GM18517 (cell line): ENCODE results near the gene SCYL1.
"Not testable (repeated sequence)": the region's sequence is repeated elsewhere in the genome, so short reads cannot be mapped to it uniquely, and the experiment has no call there.

Experiments used
- ATAC-seq: cut with Tn5 transposase; IDR thresholded peaks from one replicate; pipeline ENCODE4 v1.9.1; 2021; ENCODE audit warnings: mild to moderate bottlenecking, moderate library complexity; ENCODE audit not compliant: unreplicated experiment

Gene SCYL1

DNA sequence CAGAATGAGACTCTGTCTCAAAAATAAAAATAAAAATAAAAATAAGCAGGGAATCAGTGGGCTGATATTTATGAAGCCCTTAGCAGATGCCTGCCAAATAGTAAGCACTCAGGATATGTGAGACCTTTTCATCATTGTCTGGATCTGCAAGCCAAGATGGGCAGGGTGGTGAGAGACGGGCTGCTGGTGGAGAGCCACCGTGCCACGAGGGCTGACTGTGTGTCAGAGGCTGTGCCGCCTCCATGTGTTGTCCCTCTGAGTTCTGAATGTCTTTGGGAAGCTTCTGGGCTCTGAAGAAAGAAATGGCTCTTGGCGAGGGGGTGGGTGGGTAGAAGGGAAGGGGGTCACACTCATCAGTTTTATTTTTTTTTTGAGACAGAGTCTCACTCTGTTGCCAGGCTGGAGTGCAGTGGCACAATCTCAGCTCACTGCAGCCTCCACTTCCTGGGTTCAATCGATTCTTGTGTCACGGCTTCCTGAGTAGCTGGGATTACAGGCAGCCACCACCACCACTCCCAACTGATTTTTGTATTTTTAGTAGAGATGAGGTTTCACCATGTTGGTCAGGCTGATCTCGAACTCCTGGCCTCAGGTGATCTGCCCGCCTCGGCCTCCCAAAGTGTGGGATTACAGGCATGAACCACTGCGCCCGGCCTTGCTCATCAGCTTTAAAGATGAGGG lies 40.1 kb downstream of the SCYL1 start:
- not testable (repeated sequence) for ATAC-seq

DNA sequence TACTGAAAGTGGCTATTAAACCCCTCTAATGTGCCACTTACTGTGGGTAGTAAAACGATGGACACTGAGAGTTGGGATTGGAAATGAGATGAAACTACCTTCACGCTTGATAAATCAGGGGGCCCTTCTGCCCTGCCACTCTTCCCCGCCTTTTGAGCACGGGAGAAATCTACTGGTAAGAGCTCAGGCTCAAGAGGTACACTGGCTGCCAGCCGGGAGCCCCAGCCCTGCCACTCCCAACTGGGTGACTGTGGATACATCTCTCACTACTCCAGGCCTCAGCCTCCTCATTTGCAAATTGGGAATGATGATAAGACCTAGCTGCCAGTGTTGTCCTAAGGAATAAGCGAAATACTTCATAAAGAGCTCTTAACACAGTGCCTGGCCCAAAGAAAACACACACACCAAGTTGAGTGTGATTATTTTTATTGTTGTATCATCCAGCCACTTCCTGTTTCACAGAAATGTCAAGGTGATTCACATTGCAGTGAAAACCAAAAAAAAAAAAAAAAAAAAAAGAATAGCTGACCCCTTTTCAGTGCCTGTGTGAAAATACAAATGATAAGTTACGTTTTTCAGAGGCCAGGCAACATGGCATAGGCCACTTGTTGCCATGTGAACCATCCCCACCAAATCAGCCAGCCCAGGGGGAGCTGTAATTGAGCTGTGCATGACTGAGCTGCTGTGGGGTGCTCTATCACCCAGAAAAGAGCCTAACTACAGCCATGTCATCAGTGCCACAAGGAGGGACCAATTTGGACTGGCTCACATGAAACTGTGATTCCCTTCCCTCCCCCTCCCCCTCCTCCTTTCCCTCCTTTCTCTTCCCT lies 41.0 kb downstream of the SCYL1 start:
- ATAC-seq, result no peak

DNA sequence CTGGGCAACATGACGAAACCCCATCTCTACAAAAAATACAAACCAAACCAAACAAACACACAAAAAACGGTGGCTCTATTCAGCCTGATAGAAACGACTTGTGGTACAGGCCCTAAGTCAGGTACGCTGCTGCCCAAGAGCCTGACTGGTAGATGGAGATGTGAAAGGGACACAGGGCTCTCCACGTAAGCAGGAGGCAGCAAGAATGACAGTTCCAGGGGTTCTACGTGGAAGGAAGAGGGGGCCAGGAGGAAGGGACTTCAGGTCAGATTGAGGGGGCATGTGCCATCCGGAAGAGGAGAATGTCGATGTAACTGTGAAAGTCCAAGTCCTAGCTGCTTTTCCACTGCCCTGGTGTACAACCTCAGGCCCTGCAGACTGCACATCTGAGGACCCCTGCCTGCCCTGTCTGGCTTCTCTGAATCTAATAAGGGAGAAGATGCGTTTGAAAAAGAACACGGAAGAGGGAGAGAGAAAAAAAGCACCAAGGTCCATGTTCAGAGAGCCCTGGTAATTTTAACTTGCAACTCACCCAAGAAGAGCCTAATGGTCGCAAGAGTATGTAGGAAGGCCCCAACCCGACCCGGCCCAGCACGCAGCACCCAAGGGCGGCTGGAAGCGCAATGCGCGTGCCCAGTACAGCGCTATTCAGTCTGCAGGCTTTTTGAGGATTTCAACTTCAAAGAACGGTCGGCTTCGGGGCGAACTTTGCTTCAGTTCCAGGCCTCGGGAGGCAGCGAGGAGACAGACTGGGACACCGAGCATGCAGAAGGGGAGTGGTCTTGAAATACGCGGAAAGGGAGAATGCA lies 44.5 kb downstream of the SCYL1 start:
- ATAC-seq, result peak; percentile 0

DNA sequence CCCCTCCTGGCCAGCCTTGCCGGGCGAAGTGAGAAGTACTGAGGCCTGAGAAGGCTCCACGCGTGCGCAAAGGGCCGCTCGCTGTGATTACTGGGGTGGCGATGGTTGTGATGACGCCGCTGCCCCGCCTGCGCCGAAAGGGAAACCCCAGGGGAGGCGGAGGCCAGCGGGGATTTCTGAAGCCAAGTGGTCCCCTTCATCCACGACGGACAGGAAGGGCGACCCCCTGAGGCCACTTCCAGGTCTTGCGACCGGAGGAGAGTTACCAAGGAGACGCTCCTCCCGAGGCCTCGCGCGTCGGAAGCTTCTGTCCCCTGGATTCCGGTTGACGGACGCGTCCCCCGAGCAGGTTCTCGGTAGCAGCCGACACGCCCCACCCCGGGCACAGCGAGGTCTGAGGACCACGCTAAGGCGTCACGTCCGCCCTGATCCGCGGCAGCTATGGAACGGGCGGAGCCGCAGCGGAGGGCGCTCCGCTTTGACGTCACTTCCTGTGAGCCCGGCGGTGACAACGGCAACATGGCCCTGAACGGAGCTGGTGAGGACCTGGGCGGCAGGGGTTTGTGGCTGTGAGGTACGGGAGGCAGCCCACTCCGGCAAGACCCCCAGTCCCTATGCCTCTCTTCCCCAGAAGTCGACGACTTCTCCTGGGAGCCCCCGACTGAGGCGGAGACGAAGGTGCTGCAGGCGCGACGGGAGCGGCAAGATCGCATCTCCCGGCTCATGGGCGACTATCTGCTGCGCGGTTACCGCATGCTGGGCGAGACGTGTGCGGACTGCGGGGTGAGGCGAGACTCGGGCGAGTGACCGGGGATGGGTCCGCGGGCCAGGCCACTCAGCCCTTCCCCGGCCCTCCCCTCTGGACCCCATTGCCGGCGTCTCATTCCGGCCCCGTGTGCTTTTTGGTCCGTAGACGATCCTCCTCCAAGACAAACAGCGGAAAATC lies 45.4 kb downstream of the SCYL1 start, which contains the start of gene ZNRD2:
Gene ZNRD2 (plus strand): TSS at position 505 of the 946 bp plus-strand sequence. CDS start 15 bp downstream, at position 520.
- ATAC-seq, result peak; percentile 65

DNA sequence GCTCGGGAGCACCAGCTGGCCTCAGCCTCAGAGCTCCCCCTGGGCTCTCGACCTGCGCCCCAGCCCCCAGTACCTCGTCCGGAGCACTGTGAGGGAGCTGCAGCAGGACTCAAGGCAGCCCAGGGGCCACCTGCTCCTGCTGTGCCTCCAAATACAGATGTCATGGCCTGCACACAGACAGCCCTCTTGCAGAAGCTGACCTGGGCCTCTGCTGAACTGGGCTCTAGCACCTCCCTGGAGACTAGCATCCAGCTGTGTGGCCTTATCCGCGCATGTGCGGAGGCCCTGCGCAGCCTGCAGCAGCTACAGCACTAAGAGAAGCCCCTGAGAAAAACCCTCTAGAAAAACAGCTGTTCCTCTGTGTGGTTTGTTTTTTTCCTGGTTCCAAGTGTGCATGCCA lies 46.5 kb downstream of the SCYL1 start:
- no peak for ATAC-seq

DNA sequence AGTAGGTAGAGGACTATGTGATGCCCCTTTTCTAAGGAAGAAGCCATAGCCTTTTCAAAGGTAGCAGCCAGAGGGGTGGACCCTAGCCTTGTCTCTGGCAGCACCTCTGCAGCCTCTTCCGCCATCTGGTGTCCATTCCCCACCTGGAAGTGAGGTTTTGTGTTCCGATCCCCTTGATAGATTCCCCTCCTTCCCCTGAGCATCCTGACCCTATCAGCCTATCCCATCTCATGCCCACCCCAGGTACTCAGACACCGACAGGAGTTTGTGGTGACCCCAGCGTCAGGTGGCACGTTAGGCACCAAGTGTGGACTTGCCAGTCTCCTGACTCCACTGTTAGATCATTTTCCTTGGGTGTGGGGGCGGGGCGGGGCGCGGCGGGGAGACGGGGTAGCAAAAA lies 47.1 kb downstream of the SCYL1 start:
- ATAC-seq, result no peak

DNA sequence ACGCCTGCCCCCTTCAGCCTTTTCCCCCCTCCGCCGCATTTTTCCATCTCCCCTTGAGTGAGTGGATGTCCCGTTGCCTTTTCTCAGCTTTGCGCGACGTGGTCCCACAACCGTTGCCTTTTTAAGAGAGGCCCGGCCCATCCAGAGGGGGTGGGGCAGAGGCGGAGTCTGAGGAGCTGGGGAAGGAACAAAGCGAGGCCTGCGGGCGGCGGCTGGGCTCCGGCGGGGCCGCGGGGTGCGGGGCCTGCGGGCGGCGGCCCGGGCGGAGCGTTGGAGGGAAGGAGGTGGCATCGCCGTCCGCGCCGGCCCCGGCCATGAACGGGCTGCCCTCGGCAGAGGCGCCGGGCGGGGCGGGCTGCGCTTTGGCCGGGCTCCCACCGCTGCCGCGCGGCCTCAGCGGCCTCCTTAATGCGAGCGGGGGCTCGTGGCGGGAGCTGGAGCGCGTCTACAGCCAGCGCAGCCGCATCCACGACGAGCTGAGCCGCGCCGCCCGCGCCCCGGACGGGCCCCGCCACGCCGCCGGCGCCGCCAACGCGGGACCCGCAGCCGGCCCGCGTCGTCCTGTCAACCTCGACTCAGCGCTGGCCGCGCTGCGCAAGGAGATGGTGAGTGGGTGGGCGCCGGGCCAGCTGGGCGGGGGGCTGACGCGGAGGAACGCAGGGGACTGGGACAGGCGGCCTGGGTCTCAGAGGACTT lies 47.6 kb downstream of the SCYL1 start, which contains the start of gene FAM89B:
Gene FAM89B (plus strand): TSS at position 183 of the 696 bp plus-strand sequence. CDS start 132 bp downstream, at position 315.
- no peak for ATAC-seq

DNA sequence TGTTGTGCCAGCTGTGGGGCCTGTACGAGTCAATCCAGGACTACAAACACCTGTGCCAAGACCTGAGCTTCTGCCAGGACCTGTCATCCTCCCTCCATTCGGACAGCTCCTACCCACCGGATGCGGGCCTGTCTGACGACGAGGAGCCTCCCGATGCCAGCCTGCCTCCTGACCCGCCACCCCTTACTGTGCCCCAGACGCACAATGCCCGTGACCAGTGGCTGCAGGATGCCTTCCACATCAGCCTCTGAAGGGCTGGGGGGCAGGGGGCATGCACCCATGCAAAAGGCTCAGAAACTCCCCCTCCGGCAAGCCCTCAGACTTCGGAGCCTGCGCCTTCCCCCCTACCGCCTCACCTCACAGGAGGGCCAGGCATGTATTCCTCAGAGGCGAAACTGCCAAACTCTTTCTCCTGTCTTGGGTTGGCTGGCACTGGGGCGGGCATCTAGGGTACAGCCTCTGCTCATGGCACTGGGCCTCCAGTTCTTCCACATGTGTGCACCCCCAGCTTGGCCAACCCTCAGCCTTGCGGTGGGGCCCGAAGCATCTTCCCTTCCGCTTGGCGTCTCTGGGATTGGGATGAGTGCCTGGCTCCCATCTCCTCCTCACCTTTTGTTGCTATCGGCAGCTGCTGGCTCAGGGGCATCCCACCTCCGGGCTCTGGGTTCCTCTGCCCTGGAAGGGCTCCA lies 48.7 kb downstream of the SCYL1 start:
- ATAC-seq, result no peak

DNA sequence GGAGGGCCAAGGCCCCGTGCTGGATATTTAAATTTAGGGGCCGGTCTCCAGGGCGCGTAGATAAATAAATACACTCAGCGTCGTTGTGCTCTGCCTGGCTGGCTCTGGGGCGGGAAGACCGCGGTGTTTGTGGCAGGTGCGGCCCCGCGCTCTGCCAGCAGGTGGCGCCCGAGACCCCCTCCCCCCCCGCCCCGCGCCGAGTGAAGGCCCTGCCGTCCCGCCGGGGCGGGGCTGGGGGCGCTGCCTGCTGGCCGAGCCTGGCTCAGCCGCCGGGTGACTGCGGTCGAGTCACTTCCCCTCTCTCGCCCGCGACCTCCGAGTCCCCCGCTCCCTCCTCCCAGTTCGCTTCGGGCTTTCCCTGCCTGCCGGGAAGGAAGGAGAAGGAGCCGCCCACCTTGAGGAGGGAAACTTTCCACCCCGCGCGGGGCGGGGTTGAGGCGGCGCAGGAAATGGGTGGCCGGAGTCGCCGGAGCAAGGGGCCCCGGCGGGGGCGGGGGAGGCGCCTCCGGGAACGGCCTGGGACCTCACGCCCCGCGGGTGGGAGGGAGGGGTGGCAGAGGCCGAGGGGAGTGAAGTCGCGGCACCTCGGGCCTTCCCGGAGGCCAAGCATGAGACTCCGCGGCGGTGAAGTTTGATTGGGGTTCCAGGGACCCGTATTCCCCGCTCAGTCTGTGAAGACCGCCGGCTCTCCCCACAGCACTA lies 49.4 kb downstream of the SCYL1 start:
- ATAC-seq, result peak; percentile 21

DNA sequence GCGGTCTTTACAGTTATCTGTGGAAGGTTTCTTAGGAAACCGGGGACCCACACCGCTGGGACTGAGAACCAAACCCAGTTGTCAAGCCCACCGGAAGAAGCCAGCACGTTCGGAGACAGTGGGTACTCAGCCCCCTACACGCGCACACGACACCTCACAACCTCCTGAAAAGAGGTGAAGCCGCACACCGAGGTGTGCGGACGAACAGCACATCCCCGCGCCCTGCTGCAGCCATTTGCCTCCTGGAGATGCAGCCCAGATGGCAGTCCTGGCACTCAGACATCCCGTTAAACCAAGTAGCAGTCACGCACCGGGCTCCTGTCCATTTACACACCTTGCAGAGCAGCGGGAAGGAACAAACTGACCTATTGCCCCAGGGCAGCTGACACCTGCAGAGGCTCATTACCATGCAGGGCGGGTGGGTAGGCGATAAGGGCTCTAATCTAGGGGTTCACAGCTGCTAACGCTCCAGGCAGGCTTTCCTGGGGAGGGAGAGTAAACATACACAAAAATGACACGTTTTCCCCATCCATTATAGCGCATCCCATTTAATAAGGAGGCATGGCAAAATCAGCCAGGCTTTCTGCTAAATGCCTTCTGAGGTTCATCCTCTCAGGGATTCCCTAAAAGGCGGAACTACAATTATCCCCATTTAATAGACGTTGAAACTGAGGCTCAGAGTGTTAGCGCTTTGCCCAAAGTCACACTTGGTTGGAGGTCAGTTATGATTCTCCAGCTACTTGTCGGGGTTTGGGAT lies 50.1 kb downstream of the SCYL1 start:
- no peak for ATAC-seq

DNA sequence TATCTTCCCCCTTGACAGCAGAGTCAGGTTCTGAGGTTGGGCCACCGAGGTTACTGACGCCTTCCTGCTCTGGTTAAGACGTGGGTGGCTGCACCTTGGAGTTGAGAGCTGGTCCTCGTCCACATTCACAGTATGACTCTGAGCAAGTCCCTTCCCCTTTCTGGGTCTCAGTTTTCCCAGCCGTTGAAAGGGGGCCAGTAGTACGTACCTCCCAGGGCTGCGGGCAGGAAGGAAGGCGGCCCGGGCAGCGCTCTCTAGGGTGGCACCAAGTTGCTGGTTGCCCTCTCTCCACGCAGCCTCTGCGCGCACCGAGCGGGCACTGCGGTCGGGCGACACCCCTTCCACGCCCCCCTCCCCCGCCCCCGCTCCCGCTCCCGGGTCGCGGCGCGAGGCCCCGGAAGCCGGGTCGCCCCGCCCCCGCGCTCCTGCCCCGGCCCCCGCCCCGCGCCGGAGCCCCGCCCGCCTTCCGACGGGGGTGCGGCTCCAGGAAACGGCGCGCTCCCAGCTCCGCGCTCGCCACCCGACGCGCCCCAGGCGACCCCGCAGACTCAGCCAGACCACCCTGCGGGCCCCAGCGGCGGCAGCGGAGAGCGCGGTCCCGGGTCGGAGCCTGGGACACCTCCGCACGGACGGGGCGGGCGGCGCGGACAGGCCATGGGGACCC lies 50.8 kb downstream of the SCYL1 start, which contains the start of gene EHBP1L1:
Gene EHBP1L1 (plus strand): TSS at position 486 of the 664 bp plus-strand sequence. CDS start 250 bp downstream, outside the sequence.
- no peak for ATAC-seq

DNA sequence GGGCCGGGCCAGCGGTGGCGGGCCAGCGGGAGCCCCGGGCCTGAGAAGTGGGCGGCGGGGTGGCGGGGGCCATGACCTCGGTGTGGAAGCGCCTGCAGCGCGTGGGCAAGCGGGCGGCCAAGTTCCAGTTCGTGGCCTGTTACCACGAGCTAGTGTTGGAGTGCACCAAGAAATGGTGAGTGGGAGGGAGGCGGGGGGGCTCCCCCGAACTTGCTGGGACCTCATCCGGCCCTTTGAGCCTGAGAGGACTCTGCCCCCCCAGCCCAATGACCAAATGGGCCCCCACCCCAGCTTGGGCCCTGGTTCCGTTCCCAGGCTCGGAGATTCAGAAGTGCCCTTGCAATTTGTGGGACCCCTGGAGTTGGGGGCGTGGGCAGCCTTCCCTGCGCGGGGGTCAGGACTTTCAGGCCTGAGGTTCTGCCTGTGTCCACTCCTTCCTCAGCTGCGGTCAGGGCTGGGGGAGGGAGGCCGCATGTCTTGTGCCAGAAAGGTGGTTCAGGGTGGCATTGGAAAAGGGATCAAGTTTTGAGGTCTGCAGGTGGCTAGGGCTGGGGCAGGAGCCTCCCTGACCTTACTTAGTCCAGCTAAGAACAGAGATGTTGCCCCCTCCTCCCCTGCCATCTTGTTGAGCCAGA lies 51.5 kb downstream of the SCYL1 start:
- ATAC-seq, result no peak

DNA sequence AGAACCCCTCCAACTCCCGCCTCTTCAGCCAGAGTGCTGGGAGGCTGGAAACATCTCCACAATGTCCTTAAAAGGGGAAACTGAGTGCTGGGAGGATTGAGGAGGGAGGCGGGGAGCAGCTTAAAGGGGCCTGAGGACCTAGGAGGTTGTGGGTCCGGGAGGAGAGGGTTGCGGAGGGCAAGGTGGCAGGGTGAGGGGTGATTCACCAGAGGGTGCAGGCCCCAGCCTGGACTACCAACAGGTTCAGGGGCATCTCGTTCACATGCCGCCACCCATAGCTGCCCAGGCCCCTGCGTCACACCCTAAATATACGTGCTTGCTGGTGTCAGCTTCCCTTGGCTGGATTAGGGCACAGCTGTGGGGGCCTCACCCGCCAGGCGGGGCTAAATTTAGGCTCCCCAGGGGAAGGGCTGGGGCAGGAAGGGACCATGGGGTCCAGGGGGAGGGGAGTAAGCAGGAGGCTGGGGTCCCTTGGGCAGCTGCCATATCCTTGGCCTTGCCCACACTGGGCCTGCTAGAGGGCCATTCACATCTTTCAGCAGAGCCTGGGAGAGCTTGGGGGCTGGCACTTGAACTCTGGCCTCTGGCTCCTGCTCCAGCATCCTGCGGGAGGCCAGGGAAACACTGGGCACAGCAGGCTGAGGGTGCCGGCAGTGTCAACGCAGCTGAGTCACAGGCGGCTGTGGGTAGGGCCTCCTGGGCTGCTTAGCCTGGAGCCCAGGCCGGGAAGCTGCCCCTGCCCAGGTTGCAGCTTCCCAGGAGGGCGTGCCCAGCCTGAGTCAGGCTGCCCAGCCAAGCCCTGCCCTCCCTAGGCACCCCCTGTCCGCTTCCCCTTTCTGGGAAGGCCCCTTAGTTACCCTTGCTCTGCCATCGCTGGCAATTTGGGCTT lies 52.2 kb downstream of the SCYL1 start:
- ATAC-seq, result no peak

DNA sequence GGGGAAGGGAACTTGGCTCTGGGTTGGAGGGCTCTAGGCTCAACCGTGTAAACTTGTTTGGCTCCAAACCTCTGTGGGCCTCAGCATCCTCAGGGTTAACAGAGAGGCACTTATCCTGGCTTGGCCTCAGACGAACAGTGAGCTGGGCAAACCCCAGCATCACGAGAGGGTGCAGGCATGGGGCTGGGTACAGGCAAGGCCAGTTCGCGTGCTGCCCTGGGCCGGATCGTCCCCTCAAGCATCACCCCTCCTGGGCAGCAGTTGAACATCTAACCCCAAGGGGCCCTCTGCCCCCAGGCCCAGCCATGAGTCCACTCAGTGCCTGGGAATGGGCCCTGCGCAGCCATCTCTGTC lies 52.9 kb downstream of the SCYL1 start:
- no peak for ATAC-seq

DNA sequence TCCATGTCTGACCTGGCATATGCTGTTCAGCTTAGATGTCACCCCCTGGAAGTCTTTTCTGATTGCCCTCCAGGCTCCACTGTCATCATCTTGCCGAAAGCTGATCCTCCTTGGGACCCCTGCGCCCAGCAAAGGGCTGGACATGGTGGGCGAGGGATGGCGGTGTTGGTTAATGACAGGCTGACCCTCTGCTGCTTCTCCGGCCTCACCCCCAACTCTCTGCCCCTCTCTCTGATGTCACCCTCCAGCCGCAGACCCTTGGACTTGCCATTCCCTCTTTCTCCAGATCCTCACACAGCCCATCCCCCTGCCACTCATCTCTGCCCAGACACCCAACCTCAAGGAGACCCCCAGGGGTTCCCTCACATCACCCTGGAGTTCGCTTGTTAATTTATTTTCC lies 53.3 kb downstream of the SCYL1 start:
- no peak for ATAC-seq

DNA sequence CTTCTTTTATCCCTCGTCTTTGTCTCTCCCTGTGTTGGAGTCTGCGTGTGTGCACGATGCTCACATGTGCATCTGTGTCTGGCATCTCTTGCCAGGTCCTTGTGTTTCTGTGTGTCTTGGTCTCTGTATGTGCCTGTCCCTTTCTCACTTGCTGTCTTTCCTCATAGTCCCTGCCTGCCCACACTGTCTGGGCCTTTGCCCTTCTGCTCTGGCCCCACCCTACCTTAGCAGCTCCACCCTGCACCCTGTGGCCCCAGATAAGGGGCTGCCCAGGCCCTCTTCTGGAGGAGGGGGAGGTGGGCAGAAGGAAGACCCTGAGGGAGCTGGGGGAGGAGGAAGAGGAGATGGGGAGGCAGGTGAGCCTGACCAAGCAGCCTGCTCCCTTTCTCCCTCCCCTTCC lies 53.8 kb downstream of the SCYL1 start:
- ATAC-seq, result no peak
